ENCODE measurements around the gene RBPMS2. TPM values are rescaled to one million over a fixed set of nuclear protein-coding genes. Genes with fewer than 3 reads are reported as not detected.

RBPMS2 gene
- total and polyA plus RNA-seq, 4 donors: 0.42 to 7.9 (median 2.4) TPM

DNA sequence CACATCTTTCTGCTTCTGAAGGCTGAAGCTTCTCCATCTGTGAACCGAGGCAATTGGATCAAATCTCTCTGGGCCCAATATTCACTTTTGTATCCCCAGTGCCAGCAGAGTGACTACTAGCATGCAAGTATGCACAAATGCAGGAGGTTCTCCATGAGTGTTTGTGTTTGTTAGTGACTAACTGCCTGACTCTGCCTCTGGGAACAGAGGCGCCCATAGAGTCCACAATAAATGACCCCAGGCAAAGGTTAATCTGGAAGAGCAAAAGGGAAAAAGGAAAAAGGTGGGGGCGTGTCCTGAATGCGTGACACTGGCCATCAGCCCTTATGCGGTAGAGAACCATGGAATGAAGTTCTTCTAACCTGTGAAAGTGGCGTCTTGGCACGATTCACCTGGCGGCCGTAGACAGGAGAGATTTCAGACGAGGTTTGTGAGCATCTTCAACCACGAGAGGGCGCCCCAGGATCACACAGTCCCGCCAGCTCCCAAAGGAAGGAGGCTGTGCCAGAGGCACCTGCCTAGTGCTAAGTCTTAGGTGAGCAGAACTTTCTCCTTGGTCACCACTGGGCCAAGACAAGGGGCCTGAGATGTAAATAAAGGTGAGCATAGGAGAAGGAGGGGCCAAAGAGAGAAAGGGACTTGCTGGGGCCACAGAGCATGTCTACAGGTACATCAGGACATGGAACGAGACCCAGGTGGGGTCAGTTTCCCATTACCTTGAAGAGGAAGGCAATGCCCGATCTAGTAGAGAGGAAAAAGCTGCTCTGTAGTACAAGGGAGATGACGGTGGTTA is 44.2 kb downstream of the RBPMS2 start (continued):
- TF ChIP-seq, protein P1, sequence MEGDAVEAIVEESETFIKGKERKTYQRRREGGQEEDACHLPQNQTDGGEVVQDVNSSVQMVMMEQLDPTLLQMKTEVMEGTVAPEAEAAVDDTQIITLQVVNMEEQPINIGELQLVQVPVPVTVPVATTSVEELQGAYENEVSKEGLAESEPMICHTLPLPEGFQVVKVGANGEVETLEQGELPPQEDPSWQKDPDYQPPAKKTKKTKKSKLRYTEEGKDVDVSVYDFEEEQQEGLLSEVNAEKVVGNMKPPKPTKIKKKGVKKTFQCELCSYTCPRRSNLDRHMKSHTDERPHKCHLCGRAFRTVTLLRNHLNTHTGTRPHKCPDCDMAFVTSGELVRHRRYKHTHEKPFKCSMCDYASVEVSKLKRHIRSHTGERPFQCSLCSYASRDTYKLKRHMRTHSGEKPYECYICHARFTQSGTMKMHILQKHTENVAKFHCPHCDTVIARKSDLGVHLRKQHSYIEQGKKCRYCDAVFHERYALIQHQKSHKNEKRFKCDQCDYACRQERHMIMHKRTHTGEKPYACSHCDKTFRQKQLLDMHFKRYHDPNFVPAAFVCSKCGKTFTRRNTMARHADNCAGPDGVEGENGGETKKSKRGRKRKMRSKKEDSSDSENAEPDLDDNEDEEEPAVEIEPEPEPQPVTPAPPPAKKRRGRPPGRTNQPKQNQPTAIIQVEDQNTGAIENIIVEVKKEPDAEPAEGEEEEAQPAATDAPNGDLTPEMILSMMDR (IDR thresholded peaks at IDR 0.05; ENCODE audit: low read depth, low read length, missing input control): peak; percentile 96
- TF ChIP-seq RAD21 (IDR thresholded peaks at IDR 0.05) (peak; percentile 99), RXRA (IDR thresholded peaks at IDR 0.05) (peak in 1 of 2 donors; percentile 57)

DNA sequence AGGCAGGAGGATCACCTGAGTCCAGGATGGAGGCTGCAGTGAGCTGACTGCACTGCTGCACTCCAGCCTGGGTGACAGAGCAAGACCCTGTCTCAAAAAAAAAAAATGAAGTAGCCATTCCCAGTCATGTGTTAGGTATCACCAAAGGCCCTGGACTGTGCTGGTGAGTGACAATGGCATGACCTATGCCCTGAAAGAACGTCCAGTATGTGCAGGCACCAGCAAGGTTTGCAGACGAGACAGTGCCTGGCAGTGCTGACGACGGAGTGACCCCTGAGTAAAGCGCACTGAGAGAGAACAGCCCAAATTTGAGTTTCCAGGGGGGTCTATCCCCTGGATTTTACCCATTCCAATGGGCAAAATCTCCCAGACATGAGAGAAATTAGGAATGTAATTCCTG is 45.2 kb downstream of the RBPMS2 start:
- no peak for DNase-seq (ENCODE audit: low spot score)
- WGBS: 71% methylated on average over 5 of the region's 5 CpGs
- TF ChIP-seq EGR1 (IDR thresholded peaks at IDR 0.05; ENCODE audit: low read depth in 2 of 2) (no peak), GABPA (IDR thresholded peaks at IDR 0.05 in 1 of 2, conservative IDR thresholded peaks at IDR 0.05 in 1 of 2) (no peak), SP1 (IDR thresholded peaks at IDR 0.05) (no peak), HNF4A (conservative IDR thresholded peaks at IDR 0.05) (no peak), JUND (IDR thresholded peaks at IDR 0.05) (no peak), TAF1 (conservative IDR thresholded peaks at IDR 0.05) (no peak), NR2F2 (IDR thresholded peaks at IDR 0.05) (no peak)
- TF ChIP-seq, protein P2, sequence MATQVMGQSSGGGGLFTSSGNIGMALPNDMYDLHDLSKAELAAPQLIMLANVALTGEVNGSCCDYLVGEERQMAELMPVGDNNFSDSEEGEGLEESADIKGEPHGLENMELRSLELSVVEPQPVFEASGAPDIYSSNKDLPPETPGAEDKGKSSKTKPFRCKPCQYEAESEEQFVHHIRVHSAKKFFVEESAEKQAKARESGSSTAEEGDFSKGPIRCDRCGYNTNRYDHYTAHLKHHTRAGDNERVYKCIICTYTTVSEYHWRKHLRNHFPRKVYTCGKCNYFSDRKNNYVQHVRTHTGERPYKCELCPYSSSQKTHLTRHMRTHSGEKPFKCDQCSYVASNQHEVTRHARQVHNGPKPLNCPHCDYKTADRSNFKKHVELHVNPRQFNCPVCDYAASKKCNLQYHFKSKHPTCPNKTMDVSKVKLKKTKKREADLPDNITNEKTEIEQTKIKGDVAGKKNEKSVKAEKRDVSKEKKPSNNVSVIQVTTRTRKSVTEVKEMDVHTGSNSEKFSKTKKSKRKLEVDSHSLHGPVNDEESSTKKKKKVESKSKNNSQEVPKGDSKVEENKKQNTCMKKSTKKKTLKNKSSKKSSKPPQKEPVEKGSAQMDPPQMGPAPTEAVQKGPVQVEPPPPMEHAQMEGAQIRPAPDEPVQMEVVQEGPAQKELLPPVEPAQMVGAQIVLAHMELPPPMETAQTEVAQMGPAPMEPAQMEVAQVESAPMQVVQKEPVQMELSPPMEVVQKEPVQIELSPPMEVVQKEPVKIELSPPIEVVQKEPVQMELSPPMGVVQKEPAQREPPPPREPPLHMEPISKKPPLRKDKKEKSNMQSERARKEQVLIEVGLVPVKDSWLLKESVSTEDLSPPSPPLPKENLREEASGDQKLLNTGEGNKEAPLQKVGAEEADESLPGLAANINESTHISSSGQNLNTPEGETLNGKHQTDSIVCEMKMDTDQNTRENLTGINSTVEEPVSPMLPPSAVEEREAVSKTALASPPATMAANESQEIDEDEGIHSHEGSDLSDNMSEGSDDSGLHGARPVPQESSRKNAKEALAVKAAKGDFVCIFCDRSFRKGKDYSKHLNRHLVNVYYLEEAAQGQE (IDR thresholded peaks at IDR 0.05): no peak
- TF ChIP-seq, protein P3, sequence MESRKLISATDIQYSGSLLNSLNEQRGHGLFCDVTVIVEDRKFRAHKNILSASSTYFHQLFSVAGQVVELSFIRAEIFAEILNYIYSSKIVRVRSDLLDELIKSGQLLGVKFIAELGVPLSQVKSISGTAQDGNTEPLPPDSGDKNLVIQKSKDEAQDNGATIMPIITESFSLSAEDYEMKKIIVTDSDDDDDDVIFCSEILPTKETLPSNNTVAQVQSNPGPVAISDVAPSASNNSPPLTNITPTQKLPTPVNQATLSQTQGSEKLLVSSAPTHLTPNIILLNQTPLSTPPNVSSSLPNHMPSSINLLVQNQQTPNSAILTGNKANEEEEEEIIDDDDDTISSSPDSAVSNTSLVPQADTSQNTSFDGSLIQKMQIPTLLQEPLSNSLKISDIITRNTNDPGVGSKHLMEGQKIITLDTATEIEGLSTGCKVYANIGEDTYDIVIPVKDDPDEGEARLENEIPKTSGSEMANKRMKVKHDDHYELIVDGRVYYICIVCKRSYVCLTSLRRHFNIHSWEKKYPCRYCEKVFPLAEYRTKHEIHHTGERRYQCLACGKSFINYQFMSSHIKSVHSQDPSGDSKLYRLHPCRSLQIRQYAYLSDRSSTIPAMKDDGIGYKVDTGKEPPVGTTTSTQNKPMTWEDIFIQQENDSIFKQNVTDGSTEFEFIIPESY (IDR thresholded peaks at IDR 0.05): no peak
- TF ChIP-seq, protein P4, sequence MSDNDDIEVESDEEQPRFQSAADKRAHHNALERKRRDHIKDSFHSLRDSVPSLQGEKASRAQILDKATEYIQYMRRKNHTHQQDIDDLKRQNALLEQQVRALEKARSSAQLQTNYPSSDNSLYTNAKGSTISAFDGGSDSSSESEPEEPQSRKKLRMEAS (IDR thresholded peaks at IDR 0.05): no peak
- Histone ChIP-seq H3K4me1 (ENCODE audit: control insufficient read depth in 4 of 4, insufficient read depth in 4 of 4, low read length in 3 of 4) (peaks cover 4 to 16% (median 12%) of the 10 kb centered on the region in 4 donors), H3K4me3 (ENCODE audit: low read depth in 1 of 3, low read length in 3 of 3) (no peak overlapping the region), H3K36me3 (ENCODE audit: control insufficient read depth in 4 of 4, insufficient read depth in 3 of 4, low read depth in 1 of 4, low read length in 3 of 4) (no peaks in the 10 kb centered on the region), H3K27me3 (ENCODE audit: control insufficient read depth in 4 of 4, insufficient read depth in 4 of 4, low read length in 3 of 4) (no peaks in the 10 kb centered on the region), H3K9ac (ENCODE audit: low read depth in 1 of 2, low read length in 2 of 2) (no peak overlapping the region), H3K9me3 (ENCODE audit: control insufficient read depth in 4 of 4, low read length in 3 of 4) (no peaks in the 10 kb centered on the region), H3K27ac (ENCODE audit: low read depth in 1 of 2, low read length in 2 of 2) (no peak overlapping the region)

Measured in liver (tissue), 9 donors.